HG03575 (cell line): ENCODE measurements around the gene ZNRF2.

Experiments used
- ATAC-seq: cut with Tn5 transposase; IDR thresholded peaks from one replicate; pipeline ENCODE4 v1.9.1; 2021; ENCODE audit not compliant: unreplicated experiment, insufficient number of reproducible peaks, low FRiP score; ENCODE audit errors: extremely low read depth

Gene ZNRF2

DNA sequence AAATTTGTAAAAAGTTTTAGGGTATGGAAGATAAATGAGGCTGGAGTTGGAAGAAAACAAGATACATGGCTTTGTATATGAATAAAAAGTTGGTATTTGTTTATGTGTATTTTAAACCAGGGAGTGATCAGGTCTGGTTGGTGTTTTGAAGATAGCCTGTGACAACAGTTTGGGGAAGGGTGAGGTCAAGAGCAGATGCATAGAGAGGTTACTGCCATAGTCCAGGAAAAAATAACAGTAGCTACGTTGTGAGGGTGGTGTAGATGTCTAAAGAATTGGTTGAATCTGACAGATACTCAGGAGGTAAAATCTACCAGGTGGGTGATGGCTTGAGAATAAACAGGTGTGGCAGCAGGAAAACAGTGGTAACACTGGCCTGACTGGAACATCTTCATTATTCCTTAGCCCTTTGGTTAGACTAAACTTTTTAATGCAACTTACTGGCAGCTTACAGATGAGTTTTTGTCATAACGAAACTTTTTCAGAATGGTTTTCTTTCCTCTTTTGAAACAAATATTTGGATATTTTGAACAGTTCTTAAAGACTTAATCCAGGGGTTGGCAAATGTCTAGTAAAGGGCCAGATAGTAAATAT lies 25.5 kb downstream of the ZNRF2 start:
- ATAC-seq: no peak

DNA sequence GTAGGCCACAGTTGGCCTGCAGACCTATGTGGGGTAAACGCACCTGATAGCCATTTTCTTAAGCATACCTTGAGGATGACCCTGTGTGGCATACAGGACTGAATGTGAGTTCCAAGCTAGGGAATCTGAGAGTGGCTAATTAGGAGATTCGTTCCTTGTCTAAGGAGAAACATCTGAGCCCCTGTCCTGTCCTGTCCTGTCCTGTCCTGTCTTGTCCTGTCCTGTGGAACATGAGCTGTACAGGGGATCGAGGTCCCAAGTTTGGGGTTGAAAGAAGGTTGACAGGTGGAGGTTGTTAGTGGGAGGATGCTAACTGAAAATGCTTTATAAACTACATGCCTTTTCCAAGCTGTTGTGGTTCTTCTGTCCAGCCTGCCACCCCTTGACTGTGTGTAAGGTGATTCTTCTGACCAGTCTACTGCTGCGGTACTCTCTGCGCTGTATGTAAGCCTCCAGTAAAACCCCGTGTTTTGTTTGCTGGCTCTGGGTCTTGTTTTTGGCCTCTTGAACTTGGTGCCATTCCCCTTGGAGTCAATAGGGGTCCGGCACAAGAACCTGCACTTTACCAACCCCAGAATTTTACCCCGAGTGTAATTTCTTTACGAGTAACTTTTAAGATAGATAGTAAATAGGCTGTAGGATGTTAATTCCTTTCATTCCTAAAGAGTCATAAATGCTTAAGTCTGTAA lies 26.4 kb downstream of the ZNRF2 start:
- ATAC-seq: no peak

DNA sequence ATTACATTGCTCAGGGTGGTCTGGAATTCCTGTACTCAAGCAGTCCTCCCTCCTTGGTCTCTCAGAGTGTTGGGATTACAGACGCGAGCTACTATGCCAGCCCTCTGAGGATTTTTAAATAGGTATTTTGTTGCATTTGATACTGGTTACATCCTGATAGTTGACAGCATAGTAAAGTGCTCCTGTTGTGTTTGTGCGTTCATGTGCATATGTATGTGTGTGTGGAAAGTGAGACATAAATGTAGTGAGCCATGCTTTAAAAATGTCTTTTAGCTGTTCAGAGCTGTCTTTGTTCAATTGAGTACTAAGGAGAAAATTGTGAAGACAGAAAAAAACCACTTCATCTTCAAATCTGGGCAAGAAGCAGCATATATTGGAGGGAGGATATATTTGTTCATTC lies 27.8 kb downstream of the ZNRF2 start:
- ATAC-seq: no peak

GRCh38 chr7:30313348-30313747 lies 29.0 kb downstream of the ZNRF2 start:
- ATAC-seq: no peak

- ATAC-seq: no peak
Observed at GRCh38 chr7:30313793-30314192, 29.4 kb downstream of the ZNRF2 start.

GRCh38 chr7:30315589-30315988 lies 31.2 kb downstream of the ZNRF2 start:
- no peak for ATAC-seq

DNA sequence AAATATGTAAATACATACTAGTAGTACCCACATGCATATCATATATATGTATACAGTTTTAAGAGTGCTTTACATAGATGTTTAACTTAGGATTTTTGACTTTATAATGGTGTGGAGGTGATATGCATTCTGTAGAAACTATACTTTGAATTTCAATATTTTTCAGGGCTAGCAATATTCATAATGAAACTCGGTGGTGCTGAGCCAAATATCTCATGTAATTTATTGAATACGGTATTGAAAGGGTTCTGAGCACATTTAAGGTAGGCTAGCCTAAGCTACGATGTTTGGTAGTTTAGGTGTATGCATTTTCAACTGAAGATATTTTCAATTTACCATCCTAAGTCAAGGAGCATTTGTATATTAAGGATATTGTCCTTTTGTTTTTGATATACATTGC lies 36.0 kb downstream of the ZNRF2 start:
- no peak for ATAC-seq

- ATAC-seq: no peak
Observed at GRCh38 chr7:30321089-30321881, 36.9 kb downstream of the ZNRF2 start.

- no peak for ATAC-seq
Observed at GRCh38 chr7:30321882-30322192, 37.4 kb downstream of the ZNRF2 start.

- ATAC-seq: no peak
Observed at GRCh38 chr7:30322271-30323005, 38.0 kb downstream of the ZNRF2 start.

- ATAC-seq: no peak
Observed at GRCh38 chr7:30323006-30323355, 38.6 kb downstream of the ZNRF2 start.

- no peak for ATAC-seq
Observed at GRCh38 chr7:30327813-30328212, 43.4 kb downstream of the ZNRF2 start.

DNA sequence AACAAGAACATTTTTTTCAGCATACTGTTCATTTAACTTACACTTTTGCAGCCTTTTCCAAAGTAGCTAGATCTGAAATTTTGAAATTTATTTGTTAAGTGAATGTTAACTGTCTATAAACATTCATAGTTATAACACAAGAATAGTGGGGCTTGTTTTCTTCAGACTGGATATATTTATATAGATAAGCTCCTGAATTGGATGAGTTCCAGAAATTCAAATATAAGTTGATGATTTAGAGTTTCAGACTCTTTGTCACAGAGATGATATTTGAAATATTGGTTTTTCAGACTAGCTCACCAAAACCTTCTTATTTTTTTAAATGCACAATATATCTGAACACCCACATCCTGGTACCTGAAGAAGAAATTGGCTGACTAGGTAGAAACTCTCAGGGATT lies 44.0 kb downstream of the ZNRF2 start:
- ATAC-seq: no peak

GRCh38 chr7:30329716-30330115 lies 45.3 kb downstream of the ZNRF2 start:
- no peak for ATAC-seq

DNA sequence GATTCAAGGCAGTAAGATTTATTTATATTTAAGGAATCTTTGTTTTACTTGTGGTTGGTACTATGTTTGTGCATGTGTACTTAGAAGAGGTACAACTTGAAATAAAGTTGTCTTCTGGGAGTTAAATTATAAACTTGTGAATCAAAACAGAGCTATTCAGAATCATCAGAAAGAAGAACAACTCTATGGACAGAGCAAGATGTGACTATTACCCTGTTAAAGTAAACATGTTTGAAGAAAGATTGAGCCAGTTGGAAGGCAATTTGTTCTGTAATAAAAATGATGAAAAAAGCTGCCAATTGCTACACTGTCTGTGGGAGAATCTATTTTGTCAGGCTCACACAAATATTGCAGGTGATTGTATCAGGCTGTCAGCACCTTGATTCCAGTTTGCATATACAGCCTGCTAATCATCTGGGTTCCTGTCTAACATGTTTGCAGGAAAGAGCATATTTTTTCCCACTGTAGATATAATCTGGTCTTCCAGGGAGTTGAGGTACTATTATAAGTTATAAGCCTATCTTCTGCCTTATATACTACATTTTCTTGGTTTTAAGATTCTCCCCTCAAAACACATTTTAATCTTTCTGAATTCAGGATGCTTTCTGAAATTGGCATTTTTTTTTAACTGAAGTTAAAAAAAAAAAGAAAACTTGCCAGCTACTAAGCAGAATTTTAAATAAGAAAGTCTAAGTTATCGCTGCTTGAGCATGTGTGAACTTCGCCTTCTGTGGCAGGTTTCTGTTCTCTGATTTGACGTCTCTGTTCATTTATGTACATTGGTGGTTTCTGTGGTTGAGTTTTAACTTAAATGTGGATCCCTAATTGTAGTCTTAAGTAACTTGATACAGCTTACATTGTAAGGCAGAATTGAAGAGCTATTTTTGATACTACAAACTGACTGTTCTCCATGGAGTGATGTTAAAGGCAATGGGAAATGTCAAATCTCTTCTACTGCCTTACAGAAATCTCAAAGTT lies 46.0 kb downstream of the ZNRF2 start:
- ATAC-seq: peak; percentile 62

- no peak for ATAC-seq
Observed at GRCh38 chr7:30331338-30331737, 46.9 kb downstream of the ZNRF2 start.

- ATAC-seq: no peak
Observed at GRCh38 chr7:30332549-30332948, 48.2 kb downstream of the ZNRF2 start.

- no peak for ATAC-seq
Observed at GRCh38 chr7:30335763-30336487, 51.5 kb downstream of the ZNRF2 start.
